Natural killer cell (primary cell): Measurements from ENCODE around the gene INO80C. TPM values are rescaled to one million over a fixed set of nuclear protein-coding genes. Genes with fewer than 3 reads are reported as not detected.

ENCODE experiments used
- ATAC-seq, 3 donors: fragments of 150-1000 bp in 2 of 3; fragments of 200-7000 bp in 1 of 3; cut with Tn5 transposase; 1 replicate in 1 of 3; 2 replicates in 2 of 3; pipeline ENCODE4 v1.10.0; 2021; ENCODE audit warnings: mild to moderate bottlenecking in 2 of 3, moderate library complexity in 2 of 3
- DNase-seq, 2 donors: peaks; one replicate each; pipeline versions ENCODE4 v3.0.0 to v3.0.0-alpha.2; 2013 to 2021; ENCODE audit warnings: mixed read lengths in 1 of 2
- H3K27ac ChIP-seq: one replicate; pipeline ENCODE4 v1.5.1; 2013; ENCODE audit warnings: mild to moderate bottlenecking, low read length
- H3K27me3 ChIP-seq: one replicate; pipeline ENCODE4 v1.6.1; 2013; ENCODE audit warnings: low read length; ENCODE audit not compliant: control insufficient read depth, insufficient read depth
- H3K36me3 ChIP-seq: one replicate; pipeline ENCODE4 v1.6.1; 2013; ENCODE audit warnings: low read length; ENCODE audit not compliant: control insufficient read depth, insufficient read depth
- H3K4me1 ChIP-seq: one replicate; pipeline ENCODE4 v1.6.1; 2013; ENCODE audit warnings: low read length; ENCODE audit not compliant: control insufficient read depth, insufficient read depth
- H3K4me3 ChIP-seq: one replicate; pipeline ENCODE4 v1.5.1; 2013; ENCODE audit warnings: low read length
- H3K9me3 ChIP-seq: one replicate; pipeline ENCODE4 v1.6.1; 2013; ENCODE audit warnings: low read length; ENCODE audit not compliant: control insufficient read depth, insufficient read depth
- H3K27ac Mint-ChIP-seq, 2 donors: one replicate each; pipeline ENCODE4 v1.8.0; 2022; ENCODE audit warnings: mild to moderate bottlenecking in 2 of 2, mixed read lengths in 2 of 2, moderate library complexity in 1 of 2
- H3K27me3 Mint-ChIP-seq, 2 donors: one replicate each; pipeline ENCODE4 v1.8.0; 2022; ENCODE audit warnings: low read depth in 2 of 2, mixed read lengths in 2 of 2
- H3K36me3 Mint-ChIP-seq: one replicate; pipeline ENCODE4 v1.8.0; 2022; ENCODE audit warnings: mixed read lengths
- H3K4me1 Mint-ChIP-seq, 2 donors: one replicate each; pipeline ENCODE4 v1.8.0; 2022; ENCODE audit warnings: mixed read lengths in 2 of 2
- H3K4me3 Mint-ChIP-seq: one replicate; pipeline ENCODE4 v1.8.0; 2022; ENCODE audit warnings: mild to moderate bottlenecking, moderate library complexity, mixed read lengths
- H3K9me3 Mint-ChIP-seq, 2 donors: one replicate each; pipeline ENCODE4 v1.8.0; 2022; ENCODE audit warnings: mixed read lengths in 2 of 2
- WGBS: methylation state at CpG from one replicate; pipeline ENCODE4 v1.1.7; 2013; ENCODE audit warnings: missing lambda C conversion rate; ENCODE audit not compliant: insufficient coverage; 5-methylcytosine and 5-hydroxymethylcytosine counted together
- intact Hi-C: fragments of 100-400 bp; cut with micrococcal nuclease; formaldehyde crosslinking; loops from one replicate; pipeline ENCODE4 v1.14.2; 2022
- total RNA-seq, 4 donors: library from RNA; stranded (reverse); fragments of 120-200 nt in 1 of 4; gene quantifications; one replicate each; pipeline versions ENCODE4 v1.2.3 to v1.2.4, GENCODE V29; 2013 to 2022
- TF ChIP-seq, protein P1 (sequence below): fragments of 200-600 bp; IDR thresholded peaks from one replicate; pipeline ENCODE4 v1.8.0; 2022; ENCODE audit warnings: antibody characterized with exemption

INO80C gene
- total RNA-seq, 3 donors from 2014 or later (not counting 1 experiment from before 2014, with no cell fraction given), result 17.6 to 19.5 (median 19.2) TPM

DNA sequence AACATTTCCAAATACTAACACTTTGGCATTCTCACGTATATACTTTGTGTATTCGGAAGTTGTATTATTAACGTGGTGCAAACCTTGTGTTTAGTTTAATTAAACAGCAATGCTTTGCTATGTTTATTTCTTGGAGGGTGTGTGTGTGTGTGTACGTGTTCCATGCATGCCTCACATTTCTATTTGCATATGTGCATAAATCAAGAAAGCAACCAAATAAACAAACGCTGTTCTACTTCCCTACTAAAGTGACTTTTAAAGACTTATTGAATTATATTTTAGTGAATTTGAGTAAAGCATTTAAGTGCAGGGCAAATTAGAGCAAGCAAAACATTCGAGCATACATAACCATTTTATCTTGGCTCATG is 66.4 kb downstream of the INO80C start:
- no peak overlapping the region for H3K4me3 Mint-ChIP-seq
- Histone ChIP-seq H3K4me3 (no peak overlapping the region), H3K4me1 (no peaks in the 10 kb centered on the region), H3K27ac (no peak overlapping the region), H3K36me3 (no peaks in the 10 kb centered on the region), H3K27me3 (peaks cover 3% of the 10 kb centered on the region), H3K9me3 (no peaks in the 10 kb centered on the region)
- DNase-seq, result no peak
- no peak overlapping the region for H3K27ac Mint-ChIP-seq
- 100% methylated on average over 1 of the region's 6 CpGs for WGBS
- H3K27me3 Mint-ChIP-seq, result peaks cover 11 to 24% of the 10 kb centered on the region in 2 donors
- H3K9me3 Mint-ChIP-seq, result peaks cover 5% of the 10 kb centered on the region in 2 donors
- H3K36me3 Mint-ChIP-seq, result peaks cover 13% of the 10 kb centered on the region
- no peaks in the 10 kb centered on the region for H3K4me1 Mint-ChIP-seq
- intact Hi-C loops, result no loop called here
- TF ChIP-seq, protein P1, sequence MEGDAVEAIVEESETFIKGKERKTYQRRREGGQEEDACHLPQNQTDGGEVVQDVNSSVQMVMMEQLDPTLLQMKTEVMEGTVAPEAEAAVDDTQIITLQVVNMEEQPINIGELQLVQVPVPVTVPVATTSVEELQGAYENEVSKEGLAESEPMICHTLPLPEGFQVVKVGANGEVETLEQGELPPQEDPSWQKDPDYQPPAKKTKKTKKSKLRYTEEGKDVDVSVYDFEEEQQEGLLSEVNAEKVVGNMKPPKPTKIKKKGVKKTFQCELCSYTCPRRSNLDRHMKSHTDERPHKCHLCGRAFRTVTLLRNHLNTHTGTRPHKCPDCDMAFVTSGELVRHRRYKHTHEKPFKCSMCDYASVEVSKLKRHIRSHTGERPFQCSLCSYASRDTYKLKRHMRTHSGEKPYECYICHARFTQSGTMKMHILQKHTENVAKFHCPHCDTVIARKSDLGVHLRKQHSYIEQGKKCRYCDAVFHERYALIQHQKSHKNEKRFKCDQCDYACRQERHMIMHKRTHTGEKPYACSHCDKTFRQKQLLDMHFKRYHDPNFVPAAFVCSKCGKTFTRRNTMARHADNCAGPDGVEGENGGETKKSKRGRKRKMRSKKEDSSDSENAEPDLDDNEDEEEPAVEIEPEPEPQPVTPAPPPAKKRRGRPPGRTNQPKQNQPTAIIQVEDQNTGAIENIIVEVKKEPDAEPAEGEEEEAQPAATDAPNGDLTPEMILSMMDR, result no peak
- no peak for ATAC-seq

DNA sequence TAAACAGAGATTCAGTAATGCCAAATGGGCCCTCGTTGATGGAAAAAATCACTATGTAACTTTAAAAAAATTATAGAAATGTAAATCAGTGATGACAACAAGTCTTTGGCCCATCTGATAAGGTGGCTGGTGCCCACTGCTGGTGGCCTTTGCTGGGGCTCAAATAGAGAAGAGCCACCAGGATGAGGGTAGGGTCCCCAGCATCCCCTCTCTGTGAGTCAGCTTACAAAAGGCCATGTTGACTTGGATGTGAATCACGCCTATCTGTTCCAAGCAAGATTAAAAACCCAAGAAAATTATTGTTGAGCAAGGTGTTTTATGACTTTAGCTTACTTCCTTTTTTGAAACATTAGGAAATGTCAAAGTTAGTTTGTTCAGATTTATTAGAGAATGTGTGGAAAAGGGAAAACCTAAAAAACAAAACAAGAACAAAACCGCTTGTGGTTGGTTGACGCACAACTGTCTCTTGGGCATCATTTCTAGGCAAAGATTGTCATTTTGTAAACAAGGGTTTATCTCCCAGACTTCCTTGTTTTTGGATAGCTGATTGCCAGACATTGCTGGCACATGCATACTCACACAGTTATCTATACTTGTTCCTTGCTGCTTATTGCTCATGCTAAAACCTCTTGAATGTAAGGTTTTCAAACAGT is 66.9 kb downstream of the INO80C start:
- TF ChIP-seq, protein P1, result no peak
- intact Hi-C loops, result no loop called here
- DNase-seq, result no peak
- ATAC-seq, result no peak
- 33% methylated on average over 4 of the region's 4 CpGs for WGBS
- peaks cover 4% of the 10 kb centered on the region in 2 donors for H3K9me3 Mint-ChIP-seq
- Histone ChIP-seq H3K4me3 (no peak overlapping the region), H3K4me1 (no peaks in the 10 kb centered on the region), H3K9me3 (no peaks in the 10 kb centered on the region), H3K27me3 (peaks cover 3% of the 10 kb centered on the region), H3K27ac (no peak overlapping the region), H3K36me3 (no peaks in the 10 kb centered on the region)
- no peaks in the 10 kb centered on the region for H3K4me1 Mint-ChIP-seq
- peaks cover 11 to 21% of the 10 kb centered on the region in 2 donors for H3K27me3 Mint-ChIP-seq
- no peak overlapping the region for H3K27ac Mint-ChIP-seq
- H3K36me3 Mint-ChIP-seq, result peaks cover 10% of the 10 kb centered on the region
- H3K4me3 Mint-ChIP-seq, result no peak overlapping the region

DNA sequence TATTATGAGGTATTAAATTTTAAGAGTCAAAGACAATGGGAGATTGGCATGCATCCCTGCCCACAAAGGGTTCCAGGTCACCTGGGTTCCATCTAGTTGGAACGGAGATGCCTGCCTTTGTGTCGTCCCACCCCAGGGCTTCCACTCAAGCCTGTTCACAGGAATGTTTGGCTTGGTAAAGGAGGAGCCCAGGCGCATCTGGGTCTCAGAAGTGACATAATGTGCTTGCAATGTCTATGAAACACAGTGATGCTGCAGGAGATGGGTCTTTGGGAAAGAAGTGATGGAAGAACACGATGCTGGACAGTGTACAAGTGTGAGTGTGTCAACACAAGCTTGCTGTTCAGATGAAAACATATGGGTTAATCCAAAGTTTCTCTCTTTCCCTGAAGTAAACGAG is 71.0 kb downstream of the INO80C start:
- H3K27me3 ChIP-seq, result no peaks in the 10 kb centered on the region
- H3K36me3 Mint-ChIP-seq, result no peaks in the 10 kb centered on the region
- no peak overlapping the region for H3K4me3 Mint-ChIP-seq
- ATAC-seq (no peak), DNase-seq (no peak)
- H3K9me3 Mint-ChIP-seq, result no peaks in the 10 kb centered on the region
- TF ChIP-seq, protein P1, result no peak
- H3K27ac Mint-ChIP-seq, result no peak overlapping the region
- no peaks in the 10 kb centered on the region for H3K4me1 Mint-ChIP-seq
- peaks cover 0 to 12% of the 10 kb centered on the region in 2 donors for H3K27me3 Mint-ChIP-seq
- H3K4me1 ChIP-seq, result no peaks in the 10 kb centered on the region
- H3K27ac ChIP-seq, result no peak overlapping the region
- H3K4me3 ChIP-seq, result no peak overlapping the region
- no peaks in the 10 kb centered on the region for H3K36me3 ChIP-seq
- 85% methylated on average over 5 of the region's 5 CpGs for WGBS
- intact Hi-C loops, result no loop called here
- no peaks in the 10 kb centered on the region for H3K9me3 ChIP-seq

DNA sequence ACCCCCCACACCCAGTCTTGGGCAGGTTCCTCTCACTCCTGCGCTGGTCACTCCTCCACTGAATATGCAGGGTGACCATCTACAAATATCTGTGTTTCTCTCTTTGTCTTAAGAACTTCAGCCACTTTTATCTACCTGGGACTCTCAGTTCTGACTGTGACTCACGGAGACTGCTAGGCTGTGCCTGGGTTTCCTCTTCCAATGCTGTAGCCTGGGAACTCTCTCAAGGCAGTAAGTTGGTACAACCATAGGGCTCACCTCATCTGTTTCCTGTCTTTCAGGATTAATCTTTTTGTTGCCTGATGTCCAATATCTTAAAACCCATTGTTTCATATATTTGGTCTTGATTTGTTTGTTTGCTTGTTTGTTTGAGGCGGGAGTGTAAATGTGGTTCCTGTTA is 73.4 kb downstream of the INO80C start:
- H3K9me3 Mint-ChIP-seq, result no peaks in the 10 kb centered on the region
- no peak for ATAC-seq

More for the DNA sequence above, 73.4 kb downstream of the INO80C start:
- Histone ChIP-seq H3K9me3 (no peaks in the 10 kb centered on the region), H3K4me3 (no peak overlapping the region), H3K27ac (no peak overlapping the region), H3K4me1 (no peaks in the 10 kb centered on the region), H3K27me3 (no peaks in the 10 kb centered on the region), H3K36me3 (no peaks in the 10 kb centered on the region)
- Mint-ChIP-seq H3K4me3 (no peak overlapping the region), H3K27me3 (peaks cover 3 to 21% of the 10 kb centered on the region in 2 donors), H3K4me1 (no peaks in the 10 kb centered on the region), H3K27ac (no peak overlapping the region), H3K36me3 (no peaks in the 10 kb centered on the region)
- 97% methylated on average over 3 of the region's 3 CpGs for WGBS
- intact Hi-C loops, result no loop called here
- DNase-seq, result no peak
- TF ChIP-seq, protein P1, result no peak
